ENCODE data around the gene CCDC197. TPM values are rescaled to one million over a fixed set of nuclear protein-coding genes. Genes with fewer than 3 reads are reported as not detected.

The CCDC197 gene
- total RNA-seq, 1 donor from 2014 or later, result not detected

- no peak for DNase-seq
These were observed 47.5 kb downstream of the CCDC197 start for GRCh38 chr14:94044476-94045091.

DNA sequence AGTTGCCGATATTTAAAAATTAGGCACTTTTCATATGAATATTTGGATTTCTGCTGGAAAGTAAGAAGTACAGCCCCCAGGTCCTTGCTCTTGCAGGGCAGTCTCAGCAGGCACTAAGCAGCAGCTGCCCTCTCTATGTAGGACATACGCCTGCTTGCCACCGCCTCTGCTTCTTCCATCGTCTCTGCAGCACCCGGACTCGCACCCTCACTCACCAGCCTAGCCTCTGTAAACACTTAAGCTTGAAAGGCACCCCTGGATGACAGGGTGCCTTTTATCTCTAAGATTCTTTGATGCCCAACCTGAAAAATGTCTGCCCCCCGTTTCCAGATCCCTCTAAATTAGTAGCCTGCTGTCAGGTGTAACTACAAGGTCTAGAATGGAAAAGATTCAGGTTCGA is 48.0 kb downstream of the CCDC197 start:
- DNase-seq, result no peak

GRCh38 chr14:94045563-94046345 is 48.7 kb downstream of the CCDC197 start:
- no peak for DNase-seq

GRCh38 chr14:94046696-94047250 is 49.7 kb downstream of the CCDC197 start:
- DNase-seq, result no peak

- DNase-seq, result no peak
These were observed 50.5 kb downstream of the CCDC197 start for GRCh38 chr14:94047581-94047980.

DNA sequence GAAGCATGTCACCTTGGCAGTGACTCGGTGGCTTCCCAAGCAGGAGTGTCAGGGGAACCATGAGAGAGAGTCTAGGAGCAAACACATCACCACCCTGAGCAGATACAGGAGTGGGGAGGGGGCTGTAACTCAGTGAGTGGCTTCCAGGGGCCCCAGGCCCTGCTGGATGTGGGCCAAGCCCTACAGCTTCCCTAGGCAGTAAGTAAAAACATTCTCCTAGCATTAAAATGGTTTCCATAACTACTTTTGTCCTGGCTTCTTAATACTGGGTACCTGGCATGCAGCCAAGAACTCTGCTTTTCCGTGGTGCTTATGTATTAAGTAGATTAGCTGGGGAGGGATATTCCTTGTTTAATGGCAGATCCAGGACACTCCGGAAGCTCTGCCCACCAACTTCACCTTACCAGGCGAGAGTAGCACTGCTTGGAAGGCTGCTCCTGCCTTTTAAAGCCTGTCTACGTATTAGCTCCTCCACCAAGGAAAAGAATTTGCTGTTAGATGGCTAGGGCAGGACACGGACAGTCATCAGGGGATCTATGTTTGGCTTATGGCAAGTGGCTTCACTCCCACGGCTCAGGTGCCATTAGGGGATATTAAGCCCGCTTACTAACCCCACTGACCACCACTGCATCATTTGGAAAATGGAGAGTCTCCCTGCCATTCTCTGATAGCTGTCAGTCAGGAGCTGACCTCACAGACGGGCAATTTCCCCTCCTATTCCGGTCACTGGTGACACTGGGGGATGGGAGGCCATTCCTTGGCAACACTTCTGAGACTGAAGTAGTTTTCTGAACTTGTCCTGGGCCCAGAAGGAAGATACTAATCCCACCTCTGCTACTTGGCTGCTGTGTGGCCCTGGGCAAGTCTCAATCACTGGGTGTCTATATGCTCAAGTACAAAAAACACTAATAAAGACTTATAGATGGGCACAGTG is 51.9 kb downstream of the CCDC197 start:
- DNase-seq, result no peak

DNA sequence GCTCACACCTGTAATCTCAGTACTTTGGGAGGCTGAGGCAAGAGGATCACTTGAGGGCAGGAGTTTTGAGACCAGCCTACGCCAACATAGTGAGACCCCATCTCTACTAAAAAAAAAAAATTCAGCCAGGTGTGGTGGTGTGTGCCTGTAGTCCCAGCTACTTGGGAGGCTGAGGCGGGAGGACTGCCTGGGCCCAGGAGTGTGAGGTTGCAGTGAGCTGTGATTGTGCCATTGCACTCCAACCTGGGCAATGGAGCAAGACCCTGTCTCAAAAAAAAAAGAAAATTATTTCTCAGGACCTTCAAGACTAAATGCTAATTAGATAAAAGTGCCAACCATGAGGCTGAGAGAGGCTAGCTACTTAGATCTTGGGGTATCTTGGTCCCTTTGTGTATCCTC is 52.5 kb downstream of the CCDC197 start:
- no peak for DNase-seq

DNA sequence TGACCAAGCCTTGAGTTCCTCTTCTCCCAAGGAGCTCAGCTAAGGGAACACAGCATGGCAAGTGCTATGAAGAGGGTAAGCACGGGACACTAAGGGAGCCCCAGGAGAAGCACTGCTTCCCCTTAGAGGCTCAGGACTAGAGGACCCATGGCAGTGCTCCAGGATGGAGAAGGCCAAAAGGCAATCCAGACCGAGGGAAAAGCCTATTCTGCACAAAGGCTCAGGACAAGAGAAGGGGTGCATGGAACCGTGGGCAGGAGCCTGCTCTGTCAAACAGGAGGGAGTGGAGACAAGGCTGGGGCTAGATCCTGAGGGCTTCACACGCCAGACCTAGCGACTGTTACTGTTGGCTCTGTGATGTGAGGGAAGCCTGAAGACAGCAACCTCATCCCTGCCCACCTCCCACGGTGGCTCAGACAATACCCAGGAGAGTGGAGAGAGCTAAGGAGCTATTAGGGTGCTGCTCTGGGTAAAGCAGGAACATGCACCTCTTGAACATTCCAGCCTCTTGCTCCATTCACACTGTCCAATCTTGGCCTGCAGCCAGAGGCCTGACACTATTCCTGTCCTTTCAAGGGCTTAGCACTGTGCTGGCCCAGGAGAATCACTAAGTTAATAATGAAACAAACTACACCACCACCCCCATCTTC is 53.3 kb downstream of the CCDC197 start:
- no peak for DNase-seq

- peak; percentile 44 for DNase-seq
These were observed 54.0 kb downstream of the CCDC197 start for GRCh38 chr14:94051115-94051514.

GRCh38 chr14:94051779-94052178 is 54.7 kb downstream of the CCDC197 start:
- DNase-seq, result no peak

DNA sequence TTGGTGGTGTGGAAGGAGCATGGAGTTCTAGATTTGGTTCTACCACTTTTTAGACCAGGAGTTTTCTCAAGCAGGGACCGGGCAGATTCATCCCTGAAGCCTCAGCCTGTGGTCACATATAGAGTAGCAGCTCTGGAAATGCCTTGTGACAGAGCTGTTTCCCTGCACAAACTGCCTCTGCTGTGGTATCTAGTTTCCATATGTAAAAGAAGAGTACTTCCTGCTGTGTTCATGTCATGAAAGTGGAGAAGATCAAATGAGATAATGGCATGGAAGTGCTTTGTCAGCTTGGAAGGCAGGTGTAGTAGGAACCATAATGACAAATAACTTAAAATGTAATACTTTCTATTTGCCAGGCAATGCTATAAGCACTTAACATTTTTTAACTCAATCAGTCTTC is 55.1 kb downstream of the CCDC197 start:
- DNase-seq, result no peak

DNA sequence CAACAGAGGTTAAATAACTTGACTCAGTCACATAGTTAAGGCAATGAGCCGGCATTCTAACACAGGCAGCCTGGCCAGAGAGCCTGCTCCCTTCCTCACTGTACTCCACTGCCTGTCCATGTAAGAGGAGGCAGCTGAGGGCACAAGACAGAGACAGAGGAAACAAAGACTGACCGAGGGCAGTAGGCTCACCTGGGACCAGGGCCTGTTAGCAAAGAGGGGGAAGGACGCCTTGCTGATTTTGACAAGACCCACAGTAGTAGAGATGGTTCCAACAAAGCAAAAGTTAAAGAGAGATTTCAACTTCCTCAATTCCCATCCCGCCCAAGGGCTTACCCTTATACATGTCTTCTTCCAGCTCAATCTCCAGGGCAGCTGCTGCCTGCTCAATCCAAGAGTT is 55.6 kb downstream of the CCDC197 start:
- no peak for DNase-seq

- DNase-seq, result no peak
These were observed 57.3 kb downstream of the CCDC197 start for GRCh38 chr14:94054401-94054800.

GRCh38 chr14:94054936-94055335 is 57.8 kb downstream of the CCDC197 start:
- no peak for DNase-seq

- no peak for DNase-seq
These were observed 59.6 kb downstream of the CCDC197 start for GRCh38 chr14:94056579-94057308.

GRCh38 chr14:94058128-94058673 is 61.1 kb downstream of the CCDC197 start:
- DNase-seq, result no peak

Small RNAs within 50 kb of the gene (small RNA-seq; reads per million reads assigned to genes)
- gene MIR4506, result not detected

Other genes with a start within 250 kb of the CCDC197 start
- not detected for gene PRIMA1, start 208.8 kb upstream of the CCDC197 start, total RNA-seq
- 3.0 TPM for gene FAM181A, start 70.0 kb upstream of the CCDC197 start, total RNA-seq
- gene ASB2, start 20.7 kb upstream of the CCDC197 start, total RNA-seq, result not detected
- 5.6 TPM for gene OTUB2, start 29.0 kb downstream of the CCDC197 start, total RNA-seq
- 110 TPM for gene DDX24, start 83.9 kb downstream of the CCDC197 start, total RNA-seq
- gene IFI27L1, start 84.0 kb downstream of the CCDC197 start, total RNA-seq, result 5.0 TPM
- gene IFI27, start 113.4 kb downstream of the CCDC197 start, total RNA-seq, result 12.2 TPM
- 8.9 TPM for gene IFI27L2, start 132.3 kb downstream of the CCDC197 start, total RNA-seq
- gene PPP4R4, start 177.0 kb downstream of the CCDC197 start, total RNA-seq, result 0.31 TPM

Data from occipital lobe (tissue), 3 donors.